ENCODE results near the gene PTPRB.

DNA sequence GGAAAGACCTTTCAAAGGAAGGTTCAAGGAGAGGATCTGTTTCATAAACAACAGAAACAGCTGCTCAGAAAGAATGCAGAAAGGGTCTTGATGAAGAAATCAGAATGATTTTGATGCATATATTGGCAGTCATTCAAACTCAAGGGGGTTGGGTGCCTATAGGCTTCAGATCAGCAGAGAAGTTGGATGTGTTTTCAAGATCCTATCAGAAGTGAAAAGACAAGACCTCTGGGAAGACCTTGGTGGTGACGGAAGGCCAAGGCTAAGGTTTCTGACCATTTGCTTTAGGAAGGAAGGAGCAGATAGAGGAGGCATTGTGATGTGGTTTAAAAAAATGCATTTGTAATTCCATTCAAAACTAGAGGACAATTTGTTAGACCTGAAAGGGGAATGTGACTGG, 15.2 kb upstream of the PTPRB start:
- TF ChIP-seq, protein P1, sequence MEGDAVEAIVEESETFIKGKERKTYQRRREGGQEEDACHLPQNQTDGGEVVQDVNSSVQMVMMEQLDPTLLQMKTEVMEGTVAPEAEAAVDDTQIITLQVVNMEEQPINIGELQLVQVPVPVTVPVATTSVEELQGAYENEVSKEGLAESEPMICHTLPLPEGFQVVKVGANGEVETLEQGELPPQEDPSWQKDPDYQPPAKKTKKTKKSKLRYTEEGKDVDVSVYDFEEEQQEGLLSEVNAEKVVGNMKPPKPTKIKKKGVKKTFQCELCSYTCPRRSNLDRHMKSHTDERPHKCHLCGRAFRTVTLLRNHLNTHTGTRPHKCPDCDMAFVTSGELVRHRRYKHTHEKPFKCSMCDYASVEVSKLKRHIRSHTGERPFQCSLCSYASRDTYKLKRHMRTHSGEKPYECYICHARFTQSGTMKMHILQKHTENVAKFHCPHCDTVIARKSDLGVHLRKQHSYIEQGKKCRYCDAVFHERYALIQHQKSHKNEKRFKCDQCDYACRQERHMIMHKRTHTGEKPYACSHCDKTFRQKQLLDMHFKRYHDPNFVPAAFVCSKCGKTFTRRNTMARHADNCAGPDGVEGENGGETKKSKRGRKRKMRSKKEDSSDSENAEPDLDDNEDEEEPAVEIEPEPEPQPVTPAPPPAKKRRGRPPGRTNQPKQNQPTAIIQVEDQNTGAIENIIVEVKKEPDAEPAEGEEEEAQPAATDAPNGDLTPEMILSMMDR (IDR thresholded peaks at IDR 0.05; ENCODE audit: borderline replicate concordance, extremely low read depth, low read length, poor library complexity, severe bottlenecking): no peak
- TF ChIP-seq EZH2 (IDR thresholded peaks at IDR 0.05; ENCODE audit: borderline replicate concordance, low read depth, low read length, severe bottlenecking): no peak

All from DND-41 (cell line).